ENCODE data around the gene MBNL2. TPM values are rescaled to one million over a fixed set of nuclear protein-coding genes. Genes with fewer than 3 reads are reported as not detected.

Gene MBNL2
- total and polyA plus RNA-seq, 2 experiments from 2014 or later, result 27.4 to 97.9 TPM

GRCh38 chr13:97259798-97260714 is 37.9 kb downstream of the MBNL2 start:
- peak overlapping the region; percentile 8 for H3K4me2 ChIP-seq
- peaks cover 59% of the 10 kb centered on the region for H3K4me1 ChIP-seq (ENCODE audit: insufficient read depth)
- peak overlapping the region; percentile 94 for H3K27ac ChIP-seq
- peaks cover under 1% of the 10 kb centered on the region for H4K20me1 ChIP-seq (ENCODE audit: insufficient read depth, poor library complexity, severe bottlenecking)
- TF ChIP-seq EZH2phosphoT487 (IDR thresholded peaks at IDR 0.05; ENCODE audit: low read depth, severe bottlenecking, unreplicated experiment) (no peak), CTCF (IDR thresholded peaks at IDR 0.05; ENCODE audit: poor library complexity) (no peak), EZH2 (IDR thresholded peaks at IDR 0.05; ENCODE audit: borderline replicate concordance) (no peak)
- H3K4me3 ChIP-seq, result no peak overlapping the region
- no peaks in the 10 kb centered on the region for H3K36me3 ChIP-seq (replicated peaks; ENCODE audit: insufficient read depth, low read depth)
- WGBS (ENCODE audit: low lambda C conversion rate, missing lambda C conversion rate), result 58% methylated on average over 12 of the region's 12 CpGs
- no peaks in the 10 kb centered on the region for H3K9me2 ChIP-seq (replicated peaks; ENCODE audit: insufficient read depth)
- H3K9me3 ChIP-seq (ENCODE audit: low read depth), result no peaks in the 10 kb centered on the region
- H3K27me3 ChIP-seq, result no peaks in the 10 kb centered on the region
- DNase-seq (ENCODE audit: low spot score), result peak; percentile 73
- peaks cover 83% of the 10 kb centered on the region for H3K79me2 ChIP-seq
- no peak overlapping the region for H2AFZ ChIP-seq

GRCh38 chr13:97261254-97262005 is 39.3 kb downstream of the MBNL2 start:
- H4K20me1 ChIP-seq (ENCODE audit: insufficient read depth, poor library complexity, severe bottlenecking), result peaks cover 5% of the 10 kb centered on the region
- no peak for DNase-seq (ENCODE audit: low spot score)
- no peak overlapping the region for H2AFZ ChIP-seq
- peaks cover 90% of the 10 kb centered on the region for H3K79me2 ChIP-seq
- H3K4me2 ChIP-seq, result no peak overlapping the region
- no peak overlapping the region for H3K4me3 ChIP-seq
- H3K27ac ChIP-seq, result peak overlapping the region; percentile 94
- WGBS (ENCODE audit: low lambda C conversion rate, missing lambda C conversion rate), result 85% methylated on average over 9 of the region's 9 CpGs
- no peaks in the 10 kb centered on the region for H3K9me2 ChIP-seq (replicated peaks; ENCODE audit: insufficient read depth)
- peaks cover 47% of the 10 kb centered on the region for H3K4me1 ChIP-seq (ENCODE audit: insufficient read depth)
- H3K9me3 ChIP-seq (ENCODE audit: low read depth), result no peaks in the 10 kb centered on the region
- H3K36me3 ChIP-seq (replicated peaks; ENCODE audit: insufficient read depth, low read depth), result no peaks in the 10 kb centered on the region
- H3K27me3 ChIP-seq, result no peaks in the 10 kb centered on the region
- TF ChIP-seq EZH2 (IDR thresholded peaks at IDR 0.05; ENCODE audit: borderline replicate concordance) (no peak), EZH2phosphoT487 (IDR thresholded peaks at IDR 0.05; ENCODE audit: low read depth, severe bottlenecking, unreplicated experiment) (no peak)

GRCh38 chr13:97262058-97262457 is 39.9 kb downstream of the MBNL2 start:
- 89% methylated on average over 8 of the region's 8 CpGs for WGBS (ENCODE audit: low lambda C conversion rate, missing lambda C conversion rate)
- Histone ChIP-seq H3K4me3 (no peak overlapping the region), H3K4me2 (no peak overlapping the region), H2AFZ (no peak overlapping the region), H4K20me1 (ENCODE audit: insufficient read depth, poor library complexity, severe bottlenecking) (peaks cover 5% of the 10 kb centered on the region), H3K9me2 (replicated peaks; ENCODE audit: insufficient read depth) (no peaks in the 10 kb centered on the region), H3K27me3 (no peaks in the 10 kb centered on the region), H3K9me3 (ENCODE audit: low read depth) (no peaks in the 10 kb centered on the region), H3K79me2 (peaks cover 92% of the 10 kb centered on the region), H3K27ac (peak overlapping the region; percentile 94), H3K36me3 (replicated peaks; ENCODE audit: insufficient read depth, low read depth) (no peaks in the 10 kb centered on the region), H3K4me1 (ENCODE audit: insufficient read depth) (peaks cover 41% of the 10 kb centered on the region)
- no peak for TF ChIP-seq EZH2 (IDR thresholded peaks at IDR 0.05; ENCODE audit: borderline replicate concordance)
- TF ChIP-seq EZH2phosphoT487 (IDR thresholded peaks at IDR 0.05; ENCODE audit: low read depth, severe bottlenecking, unreplicated experiment), result no peak
- no peak for TF ChIP-seq CTCF (IDR thresholded peaks at IDR 0.05; ENCODE audit: poor library complexity)
- DNase-seq (ENCODE audit: low spot score), result no peak
